AG10803 (cell line): Measurements from ENCODE around the gene PAGE2B.
"Not testable (repeated sequence)": the region's sequence is repeated elsewhere in the genome, so short reads cannot be mapped to it uniquely, and the experiment has no call there.

ENCODE experiments used
- DNase-seq: peaks from one replicate; pipeline ENCODE4 v3.0.0; 2010; ENCODE audit warnings: low read depth
- H3K4me3 ChIP-seq: 2 replicates; pipeline ENCODE4 v1.5.1; 2011; ENCODE audit warnings: mild to moderate bottlenecking, low read length, control low read depth
- TF ChIP-seq, protein P1 (sequence below): conservative IDR thresholded peaks from 2 replicates; pipeline ENCODE4 v1.5.1; 2011; ENCODE audit warnings: mild to moderate bottlenecking, low read length, control low read depth, inconsistent platforms

PAGE2B gene

DNA sequence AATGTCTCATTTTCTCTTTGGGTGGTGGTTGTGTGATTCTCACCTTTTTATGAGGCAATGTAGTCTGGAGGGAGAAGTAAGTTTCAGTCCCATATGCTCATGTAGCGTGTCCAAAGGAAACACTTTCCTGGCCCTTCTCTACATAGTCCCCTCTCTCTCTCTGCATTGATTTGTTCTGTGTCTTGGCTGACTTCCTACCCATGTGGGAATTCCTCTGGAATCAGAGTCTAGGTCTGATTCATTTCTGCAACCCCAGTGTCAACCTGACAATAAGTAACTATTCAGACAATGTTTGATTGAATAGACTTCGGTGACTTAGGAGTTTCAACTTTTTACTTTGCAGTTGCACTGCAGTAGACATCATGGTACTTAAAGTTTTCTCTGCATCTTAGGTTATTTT lies 41.4 kb upstream of the PAGE2B start:
- no peak overlapping the region for H3K4me3 ChIP-seq
- no peak for DNase-seq
- TF ChIP-seq, protein P1, sequence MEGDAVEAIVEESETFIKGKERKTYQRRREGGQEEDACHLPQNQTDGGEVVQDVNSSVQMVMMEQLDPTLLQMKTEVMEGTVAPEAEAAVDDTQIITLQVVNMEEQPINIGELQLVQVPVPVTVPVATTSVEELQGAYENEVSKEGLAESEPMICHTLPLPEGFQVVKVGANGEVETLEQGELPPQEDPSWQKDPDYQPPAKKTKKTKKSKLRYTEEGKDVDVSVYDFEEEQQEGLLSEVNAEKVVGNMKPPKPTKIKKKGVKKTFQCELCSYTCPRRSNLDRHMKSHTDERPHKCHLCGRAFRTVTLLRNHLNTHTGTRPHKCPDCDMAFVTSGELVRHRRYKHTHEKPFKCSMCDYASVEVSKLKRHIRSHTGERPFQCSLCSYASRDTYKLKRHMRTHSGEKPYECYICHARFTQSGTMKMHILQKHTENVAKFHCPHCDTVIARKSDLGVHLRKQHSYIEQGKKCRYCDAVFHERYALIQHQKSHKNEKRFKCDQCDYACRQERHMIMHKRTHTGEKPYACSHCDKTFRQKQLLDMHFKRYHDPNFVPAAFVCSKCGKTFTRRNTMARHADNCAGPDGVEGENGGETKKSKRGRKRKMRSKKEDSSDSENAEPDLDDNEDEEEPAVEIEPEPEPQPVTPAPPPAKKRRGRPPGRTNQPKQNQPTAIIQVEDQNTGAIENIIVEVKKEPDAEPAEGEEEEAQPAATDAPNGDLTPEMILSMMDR, result no peak

- peak; percentile 30 for DNase-seq
- TF ChIP-seq, protein P1, result no peak
- no peak overlapping the region for H3K4me3 ChIP-seq
Observed at GRCh38 chrX:55039471-55039870, 35.4 kb upstream of the PAGE2B start.

DNA sequence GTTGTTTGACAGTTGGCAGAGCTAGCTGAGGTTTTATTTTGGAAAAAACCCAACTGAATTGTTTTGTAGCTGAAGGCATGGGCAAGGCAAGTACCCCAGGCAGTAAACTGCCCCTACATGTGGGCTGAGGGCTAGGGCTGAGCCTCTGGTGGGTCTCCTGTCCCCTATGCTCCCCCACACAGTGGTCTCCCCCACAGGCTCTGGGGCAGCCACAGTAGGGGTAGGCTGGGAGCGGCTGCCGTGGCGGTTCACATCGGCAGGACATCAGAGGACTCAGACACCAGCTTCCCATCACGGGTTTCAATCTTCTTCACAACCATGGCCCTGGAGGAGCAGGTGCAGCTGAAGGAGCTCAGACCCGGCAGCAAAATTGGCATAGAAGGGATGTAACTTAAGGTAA lies 33.3 kb upstream of the PAGE2B start:
- TF ChIP-seq, protein P1, result no peak

GRCh38 chrX:55050599-55050998 lies 24.2 kb upstream of the PAGE2B start:
- not testable (repeated sequence) for DNase-seq, H3K4me3 ChIP-seq

More for the DNA sequence above, 33.3 kb upstream of the PAGE2B start:
- H3K4me3 ChIP-seq, result no peak overlapping the region
- DNase-seq, result no peak

DNA sequence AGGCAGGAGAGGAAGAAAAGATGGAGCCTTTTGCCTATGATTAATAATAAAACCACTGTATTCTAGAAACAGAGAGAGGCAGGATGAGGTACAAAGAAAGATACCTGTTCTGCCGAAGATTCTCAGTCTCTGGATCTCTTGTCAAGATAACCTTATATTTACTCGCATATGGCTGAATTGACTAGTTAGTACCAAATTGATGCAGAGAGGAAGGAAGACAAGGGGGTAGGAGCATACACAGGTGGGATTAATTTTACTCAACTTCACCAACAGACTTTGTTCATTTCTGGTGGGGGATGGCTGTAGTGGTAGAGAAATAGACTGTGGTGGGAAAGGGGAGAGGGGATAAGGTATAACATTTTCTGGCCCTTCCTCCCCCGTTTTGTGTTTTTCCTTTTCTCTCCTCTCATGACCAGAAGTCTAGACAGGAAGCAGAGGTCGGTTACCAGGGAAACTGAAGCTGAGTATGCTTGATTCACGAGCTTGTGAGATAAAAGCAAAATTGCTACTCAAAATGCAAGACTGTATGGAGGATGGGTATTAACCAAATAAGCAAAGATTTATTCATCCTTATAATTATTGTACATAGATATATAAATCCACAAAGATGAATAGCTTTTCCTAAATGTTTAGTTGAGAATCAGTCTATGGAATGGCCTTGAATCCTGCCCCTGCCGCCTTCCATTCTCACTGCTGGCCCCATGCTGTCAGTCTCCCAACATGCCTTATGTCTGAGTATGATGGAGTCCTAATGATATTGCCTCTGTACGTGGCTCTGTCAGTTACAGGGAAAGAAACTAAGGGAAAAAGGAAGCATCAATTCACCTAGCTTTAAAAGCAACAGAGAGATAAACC lies 17.8 kb upstream of the PAGE2B start:
- no peak overlapping the region for H3K4me3 ChIP-seq
- TF ChIP-seq, protein P1, result no peak
- DNase-seq, result peak; percentile 6

- TF ChIP-seq, protein P1, result peak; percentile 77
Observed at GRCh38 chrX:55057675-55058249, 17.1 kb upstream of the PAGE2B start.

GRCh38 chrX:55067180-55067579 lies 7.7 kb upstream of the PAGE2B start:
- H3K4me3 ChIP-seq, DNase-seq: not testable (repeated sequence)

More at GRCh38 chrX:55057675-55058249, 17.1 kb upstream of the PAGE2B start:
- no peak overlapping the region for H3K4me3 ChIP-seq
- DNase-seq, result peak; percentile 6

DNA sequence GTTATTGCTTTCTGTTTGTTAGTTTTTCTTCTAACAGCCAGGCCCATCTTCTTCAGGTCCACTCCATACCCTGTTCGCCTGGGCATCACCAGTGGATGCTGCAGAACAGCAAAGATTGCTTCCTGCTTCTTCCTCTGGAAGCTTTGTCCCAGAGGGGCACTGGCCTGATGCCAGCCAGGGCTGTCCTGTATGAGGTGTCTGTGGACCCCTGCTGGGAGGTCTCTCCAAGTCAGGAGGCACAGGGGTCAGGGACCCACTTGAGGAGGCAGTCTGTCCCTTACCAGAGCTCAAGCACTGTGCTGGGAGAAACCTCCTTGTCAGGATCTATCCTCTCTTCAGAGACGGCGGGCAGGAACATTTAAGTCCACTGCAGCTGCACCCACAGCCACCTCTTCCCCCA lies 2.5 kb upstream of the PAGE2B start:
- H3K4me3 ChIP-seq, result no peak overlapping the region
- TF ChIP-seq, protein P1, result no peak
- no peak for DNase-seq
